ENCODE measurements around the gene FAAP20.

DNA sequence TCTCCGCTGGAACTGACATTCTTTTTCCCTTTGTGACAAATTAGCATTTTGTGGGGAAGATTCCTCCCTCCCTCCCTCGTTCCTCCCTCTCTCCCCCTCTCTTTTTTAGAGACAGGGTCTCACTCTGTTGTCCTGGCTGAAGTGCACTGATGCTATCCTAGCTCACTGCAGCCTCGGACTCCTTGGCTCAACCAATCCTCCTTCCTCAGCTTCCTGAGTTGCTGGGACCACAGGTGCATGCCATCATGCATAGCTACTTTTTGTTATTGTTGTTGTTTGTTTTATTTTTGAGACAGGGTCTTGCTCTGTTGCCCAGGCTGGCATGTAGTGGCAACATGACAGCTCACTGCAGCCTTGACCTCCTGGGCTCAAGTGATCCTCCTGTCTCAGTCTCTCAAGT is 26.7 kb upstream of the FAAP20 start:
- TF ChIP-seq, protein P1, sequence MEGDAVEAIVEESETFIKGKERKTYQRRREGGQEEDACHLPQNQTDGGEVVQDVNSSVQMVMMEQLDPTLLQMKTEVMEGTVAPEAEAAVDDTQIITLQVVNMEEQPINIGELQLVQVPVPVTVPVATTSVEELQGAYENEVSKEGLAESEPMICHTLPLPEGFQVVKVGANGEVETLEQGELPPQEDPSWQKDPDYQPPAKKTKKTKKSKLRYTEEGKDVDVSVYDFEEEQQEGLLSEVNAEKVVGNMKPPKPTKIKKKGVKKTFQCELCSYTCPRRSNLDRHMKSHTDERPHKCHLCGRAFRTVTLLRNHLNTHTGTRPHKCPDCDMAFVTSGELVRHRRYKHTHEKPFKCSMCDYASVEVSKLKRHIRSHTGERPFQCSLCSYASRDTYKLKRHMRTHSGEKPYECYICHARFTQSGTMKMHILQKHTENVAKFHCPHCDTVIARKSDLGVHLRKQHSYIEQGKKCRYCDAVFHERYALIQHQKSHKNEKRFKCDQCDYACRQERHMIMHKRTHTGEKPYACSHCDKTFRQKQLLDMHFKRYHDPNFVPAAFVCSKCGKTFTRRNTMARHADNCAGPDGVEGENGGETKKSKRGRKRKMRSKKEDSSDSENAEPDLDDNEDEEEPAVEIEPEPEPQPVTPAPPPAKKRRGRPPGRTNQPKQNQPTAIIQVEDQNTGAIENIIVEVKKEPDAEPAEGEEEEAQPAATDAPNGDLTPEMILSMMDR (IDR thresholded peaks at IDR 0.05) = no peak
- no peak for TF ChIP-seq EZH2 (IDR thresholded peaks at IDR 0.05; ENCODE audit: borderline replicate concordance, insufficient read depth, low read depth, low read length, poor library complexity, severe bottlenecking)

All from B cell (primary cell).